K562 (cell line): Measurements from ENCODE around the gene XPO1. TPM values are rescaled to one million over a fixed set of nuclear protein-coding genes. Genes with fewer than 3 reads are reported as not detected.
A peak's percentile ranks its signal among the peaks of the same experiment; 100 is the strongest.

Experiments used
- DPF2 ChIP-seq: fragments of 450-650 bp; IDR thresholded peaks from 2 replicates; pipeline ENCODE4 v1.6.1; 2016
- EP300 ChIP-seq: IDR thresholded peaks from 2 replicates; pipeline ENCODE4 v1.6.1; 2012; ENCODE audit warnings: low read length, improper control_type of control experiment
- MCM2 ChIP-seq: fragments of 450-650 bp; IDR thresholded peaks from 2 replicates; pipeline ENCODE4 v1.6.1; 2017; ENCODE audit warnings: low read depth, mild to moderate bottlenecking
- NCOR1 ChIP-seq: fragments of 450-650 bp; IDR thresholded peaks from 2 replicates; pipeline ENCODE4 v1.6.1; 2016; ENCODE audit warnings: mild to moderate bottlenecking, moderate library complexity
- PBX2 ChIP-seq, 2 experiments: IDR thresholded peaks in 1 of 2; conservative IDR thresholded peaks in 1 of 2; 2 replicates each; pipeline ENCODE4 v1.6.1; 2016; ENCODE audit warnings: low read depth in 2 of 2, mild to moderate bottlenecking in 1 of 2, missing compliant biosample characterization in 1 of 2, missing genetic modification characterization in 1 of 2, moderate library complexity in 1 of 2
- PKNOX1 ChIP-seq: fragments of 450-650 bp; IDR thresholded peaks from 2 replicates; pipeline ENCODE4 v1.6.1; 2016
- SNAPC5 ChIP-seq: fragments of 250-450 bp; sonication (Bioruptor Pico); IDR thresholded peaks from 2 replicates; pipeline ENCODE4 v1.8.0; 2021; ENCODE audit warnings: moderate library complexity, mild to moderate bottlenecking, inconsistent platforms
- TAL1 ChIP-seq: fragments of 450-650 bp; IDR thresholded peaks from 2 replicates; pipeline ENCODE4 v1.6.1; 2016; ENCODE audit warnings: mild to moderate bottlenecking
- TCF3 ChIP-seq: sonication (generic); formaldehyde crosslinking; IDR thresholded peaks from 2 replicates; pipeline ENCODE4 v1.4.0; 2020; ENCODE audit warnings: mild to moderate bottlenecking, missing genetic modification reagents
- ZFPM2 ChIP-seq: fragments of 250-450 bp; sonication (Bioruptor Pico); IDR thresholded peaks from 2 replicates; pipeline ENCODE4 v1.5.1; 2022; ENCODE audit warnings: mild to moderate bottlenecking
- ZNF165 ChIP-seq: fragments of 250-450 bp; sonication (Bioruptor Pico); IDR thresholded peaks from 2 replicates; pipeline ENCODE4 v1.4.0; 2020; ENCODE audit warnings: borderline replicate concordance
- ZNF232 ChIP-seq: sonication (generic); formaldehyde crosslinking; IDR thresholded peaks from 2 replicates; pipeline ENCODE4 v1.8.0; 2022; ENCODE audit warnings: mild to moderate bottlenecking, missing genetic modification reagents
- ZNF384 ChIP-seq: IDR thresholded peaks from 2 replicates; pipeline ENCODE4 v1.6.1; 2012; ENCODE audit warnings: low read depth, low read length, improper control_type of control experiment
- ZNF407 ChIP-seq: fragments of 450-650 bp; IDR thresholded peaks from 2 replicates; pipeline ENCODE4 v1.6.1; 2016; ENCODE audit warnings: low read depth
- ZNF639 ChIP-seq, 2 experiments: fragments of 200-800 bp in 1 of 2; sonication (Bioruptor generic) in 1 of 2; sonication (generic) in 1 of 2; formaldehyde crosslinking in 1 of 2; IDR thresholded peaks in 1 of 2; conservative IDR thresholded peaks in 1 of 2; 2 replicates each; pipeline versions ENCODE4 v1.5.0 to v1.6.1; 2016 to 2020; ENCODE audit warnings: missing compliant biosample characterization in 1 of 2, missing genetic modification characterization in 1 of 2, missing genetic modification reagents in 1 of 2
- polyA plus RNA-seq, 8 experiments: library from polyadenylated mRNA; depleted of rRNA in 4 of 8; stranded (reverse) in 5 of 8; unstranded in 3 of 8; fragments of >200 nt; fragmentation: Nextera tagmentation in 2 of 8; fragmentation: Illumina TruSeq in 1 of 8; extraction: Ambion mirVana in 2 of 8; extraction: Trizol in 1 of 8; gene quantifications; 2 replicates each; pipeline versions ENCODE4 v1.2.1 to v1.2.3, GENCODE V29; 2011 to 2014; ENCODE audit warnings: inconsistent platforms in 1 of 8, missing spikeins in 1 of 8
- total RNA-seq, 7 experiments: library from RNA; depleted of rRNA in 6 of 7; stranded (reverse); fragments of >200 nt in 6 of 7; fragmentation: Illumina TruSeq in 2 of 7; extraction: Trizol in 2 of 7; gene quantifications; 2 replicates each; pipeline versions ENCODE4 v1.2.1 to v1.2.3, GENCODE V29; 2011 to 2021; ENCODE audit warnings: low replicate concordance in 1 of 7

XPO1 gene
- total and polyA plus RNA-seq, 9 of the 15 experiments (the other 6 are each of a cell fraction or from before 2014, with no cell fraction given): 86.2 to 307 (median 216) TPM

GRCh38 chr2:61448229-61448628, 89.9 kb downstream of the XPO1 start (continued):
- TF ChIP-seq EP300 (no peak; the same call in 1 of the 2 replicates), ZFPM2 (no peak), PBX2 (CRISPR knock-in tag; IDR thresholded peaks at IDR 0.05; ENCODE audit: low read depth) (no peak), PBX2 (tag; conservative IDR thresholded peaks at IDR 0.05; ENCODE audit: low read depth) (0 out of 2 replicates have a peak, but pooled peaks have one; percentile 23), SNAPC5 (CRISPR knock-in tag) (no peak), MCM2 (no peak), PKNOX1 (peak; percentile 49), DPF2 (peak; percentile 46; the same call in 1 of the 2 replicates), TAL1 (peak; percentile 23; the same call in 1 of the 2 replicates), ZNF384 (peak; percentile 49; the same call in 1 of the 2 replicates), ZNF639 (CRISPR knock-in tag; conservative IDR thresholded peaks at IDR 0.05 in 1 of 2, IDR thresholded peaks at IDR 0.05 in 1 of 2) (no peak), NCOR1 (peak; percentile 39; the same call in 1 of the 2 replicates), ZNF165 (no peak), ZNF232 (CRISPR knock-in tag) (no peak), ZNF407 (no peak), TCF3 (peak; percentile 11; the same call in 1 of the 2 replicates)
